Measurements from ENCODE around the gene CELF6.

CELF6 gene

DNA sequence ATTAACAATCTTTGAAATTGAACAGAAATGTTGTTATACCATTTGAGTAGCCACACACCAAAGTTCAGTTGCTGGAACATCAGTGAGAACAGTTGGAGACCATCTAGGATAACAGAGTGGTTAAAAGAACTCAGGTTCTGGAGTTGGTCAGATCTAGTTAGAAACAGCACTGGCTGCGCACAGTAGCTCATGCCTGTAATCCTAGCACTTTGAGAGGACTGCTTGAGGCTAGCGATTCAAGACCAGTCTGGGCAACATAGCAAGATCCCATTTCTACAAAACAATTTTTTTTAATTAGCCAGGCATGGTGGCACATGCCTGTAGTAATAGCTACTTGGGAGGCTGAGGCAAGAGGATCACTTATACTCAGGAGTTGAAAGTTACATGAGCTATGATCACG, 81.4 kb downstream of the CELF6 start:
- H3K18ac ChIP-seq (ENCODE audit: low read depth in 1 of 2, low read length in 2 of 2) = no peak overlapping the region
- peak overlapping the region; percentile 59 for H2BK5ac ChIP-seq (ENCODE audit: low read depth, low read length, poor library complexity, severe bottlenecking)
- H3K36me3 ChIP-seq (ENCODE audit: control insufficient read depth in 1 of 2, insufficient read depth in 2 of 2, low read depth in 1 of 2, low read length in 2 of 2) = peaks cover 16 to 41% of the 10 kb centered on the region in 2 experiments
- H2BK120ac ChIP-seq (ENCODE audit: low read depth, low read length) = no peak overlapping the region
- H3K4me2 ChIP-seq (ENCODE audit: low read length, poor library complexity, severe bottlenecking) = no peak overlapping the region
- H4K8ac ChIP-seq (ENCODE audit: low read length) = no peak overlapping the region
- 90% methylated on average over 2 of the region's 3 CpGs for WGBS
- no peak for DNase-seq
- H2BK15ac ChIP-seq (ENCODE audit: low read depth, poor library complexity, severe bottlenecking) = no peak overlapping the region
- H2BK12ac ChIP-seq (ENCODE audit: low read length in 2 of 2) = peak overlapping the region; percentile 79 to 85
- peak overlapping the region; percentile 93 for H3K9ac ChIP-seq (ENCODE audit: low read length)
- H3K27me3 ChIP-seq (ENCODE audit: control insufficient read depth in 1 of 2, insufficient read depth in 1 of 2, low read length in 2 of 2) = no peaks in the 10 kb centered on the region
- no peak overlapping the region for H3K14ac ChIP-seq (ENCODE audit: low read length in 2 of 2)
- H4K91ac ChIP-seq (ENCODE audit: low read length) = no peak overlapping the region
- peaks cover 12% of the 10 kb centered on the region for H3K4me1 ChIP-seq (ENCODE audit: control insufficient read depth, insufficient read depth, low read depth, low read length)
- H3K23ac ChIP-seq (ENCODE audit: low read length in 2 of 2) = no peak overlapping the region
- H3K79me1 ChIP-seq (replicated peaks; ENCODE audit: low read length, poor library complexity, severe bottlenecking) = peaks cover 15% of the 10 kb centered on the region
- no peak overlapping the region for H2AFZ ChIP-seq (ENCODE audit: low read depth, low read length)
- H3K4me3 ChIP-seq (ENCODE audit: insufficient read depth in 1 of 2, low read depth in 1 of 2, low read length in 2 of 2) = no peak overlapping the region
- peak overlapping the region; percentile 89 for H2AK5ac ChIP-seq (ENCODE audit: low read length, severe bottlenecking)
- H3K4ac ChIP-seq (ENCODE audit: low read depth in 1 of 2, low read length in 2 of 2) = peak overlapping the region in 1 of 2 experiments; percentile 52
- H3K27ac ChIP-seq (ENCODE audit: low read length, poor library complexity, severe bottlenecking) = peak overlapping the region; percentile 17
- H3K9me3 ChIP-seq (ENCODE audit: control insufficient read depth, low read length) = no peaks in the 10 kb centered on the region

DNA sequence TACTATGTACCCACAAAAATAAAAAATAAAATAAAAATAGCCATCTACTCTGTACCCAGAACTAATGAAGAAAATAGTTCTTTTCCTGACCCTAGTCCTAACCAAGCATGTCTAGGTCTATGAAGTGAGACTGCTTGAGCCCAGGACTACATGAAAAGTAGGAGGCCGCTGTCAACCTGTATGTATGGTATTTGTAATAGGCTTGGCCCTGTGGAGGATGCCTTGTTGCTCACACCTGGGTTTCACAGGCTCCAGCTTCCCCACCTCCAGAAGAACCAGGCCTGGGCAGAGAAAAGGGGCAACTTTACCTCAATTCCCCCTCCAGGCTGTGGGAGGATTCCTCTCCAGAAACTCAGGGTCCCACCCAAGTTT, 82.1 kb downstream of the CELF6 start:
- WGBS = 88% methylated on average over 1 of the region's 1 CpG
- peaks cover 13% of the 10 kb centered on the region for H3K4me1 ChIP-seq (ENCODE audit: control insufficient read depth, insufficient read depth, low read depth, low read length)
- H2BK120ac ChIP-seq (ENCODE audit: low read depth, low read length) = peak overlapping the region; percentile 86

DNA sequence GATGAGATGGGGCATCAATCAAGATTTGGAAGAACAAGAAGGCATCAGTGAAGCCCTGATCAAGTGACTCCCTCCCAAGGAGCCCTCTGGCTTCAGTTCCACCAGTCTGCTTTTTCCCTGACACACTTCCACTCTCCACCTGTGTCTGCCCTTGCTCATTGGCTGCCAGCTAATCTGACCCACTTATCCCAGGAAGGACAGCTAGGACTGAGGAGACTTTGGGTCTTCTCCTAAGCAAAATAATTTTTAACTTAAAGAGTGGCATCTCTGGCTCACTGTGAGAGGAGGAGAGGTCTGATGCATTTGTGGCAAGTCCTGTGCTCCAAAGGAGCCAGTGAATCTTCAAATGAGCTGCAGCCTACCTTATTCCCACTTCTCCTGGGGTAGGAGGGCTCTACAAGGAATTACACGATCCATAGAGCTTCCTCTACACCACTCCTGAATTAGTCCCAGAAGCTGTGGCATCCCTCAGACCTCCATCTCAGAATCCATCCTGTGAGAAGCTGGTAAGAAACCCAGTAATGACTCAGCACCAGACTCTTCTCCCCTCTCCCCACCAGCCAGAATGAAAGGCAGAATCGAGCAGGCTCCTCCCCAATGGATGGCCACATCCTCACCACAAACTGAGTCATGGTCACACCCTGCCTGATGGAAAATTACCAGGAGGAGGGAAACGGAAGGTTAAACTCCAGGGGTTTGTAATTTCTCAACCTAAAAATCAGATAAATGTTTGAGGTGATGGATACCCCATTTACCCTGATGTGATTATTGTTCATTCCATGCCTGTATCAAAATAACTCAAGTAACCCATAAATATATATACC, 82.7 kb downstream of the CELF6 start:
- 0% methylated on average over 2 of the region's 3 CpGs for WGBS
- no peak overlapping the region for H2AFZ ChIP-seq (ENCODE audit: low read depth, low read length)

More for the DNA sequence above, 82.1 kb downstream of the CELF6 start:
- Histone ChIP-seq H3K27me3 (ENCODE audit: control insufficient read depth in 1 of 2, insufficient read depth in 1 of 2, low read length in 2 of 2) (no peaks in the 10 kb centered on the region), H3K27ac (ENCODE audit: low read length, poor library complexity, severe bottlenecking) (peak overlapping the region; percentile 85), H3K4me3 (ENCODE audit: insufficient read depth in 1 of 2, low read depth in 1 of 2, low read length in 2 of 2) (no peak overlapping the region), H3K36me3 (ENCODE audit: control insufficient read depth in 1 of 2, insufficient read depth in 2 of 2, low read depth in 1 of 2, low read length in 2 of 2) (peaks cover 13 to 34% of the 10 kb centered on the region in 2 experiments), H3K79me1 (replicated peaks; ENCODE audit: low read length, poor library complexity, severe bottlenecking) (peaks cover 15% of the 10 kb centered on the region), H3K14ac (ENCODE audit: low read length in 2 of 2) (peak overlapping the region in 1 of 2 experiments; percentile 26), H3K18ac (ENCODE audit: low read depth in 1 of 2, low read length in 2 of 2) (peak overlapping the region; percentile 40 to 89), H3K9ac (ENCODE audit: low read length) (peak overlapping the region; percentile 93), H2AK5ac (ENCODE audit: low read length, severe bottlenecking) (peak overlapping the region; percentile 54), H3K9me3 (ENCODE audit: control insufficient read depth, low read length) (no peaks in the 10 kb centered on the region), H4K8ac (ENCODE audit: low read length) (peak overlapping the region; percentile 24), H3K4me2 (ENCODE audit: low read length, poor library complexity, severe bottlenecking) (no peak overlapping the region), H2BK12ac (ENCODE audit: low read length in 2 of 2) (peak overlapping the region; percentile 29 to 92), H3K23ac (ENCODE audit: low read length in 2 of 2) (no peak overlapping the region), H3K4ac (ENCODE audit: low read depth in 1 of 2, low read length in 2 of 2) (peak overlapping the region in 1 of 2 experiments; percentile 96), H2BK15ac (ENCODE audit: low read depth, poor library complexity, severe bottlenecking) (peak overlapping the region; percentile 1), H4K91ac (ENCODE audit: low read length) (peak overlapping the region; percentile 62), H2BK5ac (ENCODE audit: low read depth, low read length, poor library complexity, severe bottlenecking) (peak overlapping the region; percentile 9), H2AFZ (ENCODE audit: low read depth, low read length) (no peak overlapping the region)
- no peak for DNase-seq

DNA sequence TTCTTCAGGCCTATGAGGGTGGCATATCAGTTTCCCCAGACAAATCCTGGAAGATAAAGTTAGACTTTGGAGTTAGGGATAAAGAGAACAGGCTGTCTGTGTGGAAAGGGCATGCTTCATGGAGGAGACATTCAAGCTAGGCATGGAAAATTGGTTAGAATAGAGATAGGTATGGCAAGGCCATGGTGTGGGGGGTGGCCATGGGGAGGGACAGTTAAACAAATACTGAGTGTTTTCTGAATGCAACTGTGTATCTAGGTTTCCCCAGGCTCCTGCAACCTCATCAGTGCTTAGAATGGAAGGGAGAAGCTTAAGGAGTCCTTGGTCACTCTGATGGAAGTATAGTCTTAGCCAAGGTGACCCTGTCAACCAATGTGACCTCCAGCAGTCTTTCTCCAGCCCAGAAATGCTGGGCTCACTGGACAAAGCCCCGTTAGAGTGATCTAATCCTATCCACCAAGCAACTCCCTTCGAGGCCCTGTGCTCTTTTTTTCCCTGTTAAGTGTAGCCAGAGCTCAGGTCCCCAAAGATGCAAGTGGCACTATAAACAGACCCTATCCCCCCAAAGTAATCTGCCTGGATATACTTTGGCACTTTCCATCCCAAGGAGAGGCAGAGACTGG, 83.5 kb downstream of the CELF6 start:
- peak overlapping the region; percentile 94 for H2BK15ac ChIP-seq (ENCODE audit: low read depth, poor library complexity, severe bottlenecking)
- peak overlapping the region; percentile 97 for H4K91ac ChIP-seq (ENCODE audit: low read length)
- no peak overlapping the region for H2AFZ ChIP-seq (ENCODE audit: low read depth, low read length)
- peak overlapping the region in 1 of 2 experiments; percentile 82 for H3K4me3 ChIP-seq (ENCODE audit: insufficient read depth in 1 of 2, low read depth in 1 of 2, low read length in 2 of 2)
- peak overlapping the region; percentile 55 for H3K4me2 ChIP-seq (ENCODE audit: low read length, poor library complexity, severe bottlenecking)
- peak overlapping the region; percentile 8 for H2BK5ac ChIP-seq (ENCODE audit: low read depth, low read length, poor library complexity, severe bottlenecking)
- DNase-seq = no peak
- H3K79me1 ChIP-seq (replicated peaks; ENCODE audit: low read length, poor library complexity, severe bottlenecking) = peaks cover 11% of the 10 kb centered on the region
- peak overlapping the region; percentile 75 to 96 for H3K23ac ChIP-seq (ENCODE audit: low read length in 2 of 2)
- no peaks in the 10 kb centered on the region for H3K9me3 ChIP-seq (ENCODE audit: control insufficient read depth, low read length)
- H3K4me1 ChIP-seq (ENCODE audit: control insufficient read depth, insufficient read depth, low read depth, low read length) = peaks cover 17% of the 10 kb centered on the region
- peak overlapping the region; percentile 94 to 97 for H3K18ac ChIP-seq (ENCODE audit: low read depth in 1 of 2, low read length in 2 of 2)
- 69% methylated on average over 2 of the region's 2 CpGs for whole genome bisulfite sequencing
- peak overlapping the region; percentile 95 for H2BK120ac ChIP-seq (ENCODE audit: low read depth, low read length)
- peak overlapping the region; percentile 98 for H2AK5ac ChIP-seq (ENCODE audit: low read length, severe bottlenecking)
- peaks cover 6 to 20% of the 10 kb centered on the region in 2 experiments for H3K36me3 ChIP-seq (ENCODE audit: control insufficient read depth in 1 of 2, insufficient read depth in 2 of 2, low read depth in 1 of 2, low read length in 2 of 2)
- H3K14ac ChIP-seq (ENCODE audit: low read length in 2 of 2) = peak overlapping the region in 1 of 2 experiments; percentile 87
- H2BK12ac ChIP-seq (ENCODE audit: low read length in 2 of 2) = peak overlapping the region; percentile 82 to 97
- peak overlapping the region; percentile 94 to 97 for H3K4ac ChIP-seq (ENCODE audit: low read depth in 1 of 2, low read length in 2 of 2)
- H3K27ac ChIP-seq (ENCODE audit: low read length, poor library complexity, severe bottlenecking) = peak overlapping the region; percentile 100
- H4K8ac ChIP-seq (ENCODE audit: low read length) = peak overlapping the region; percentile 47
- no peaks in the 10 kb centered on the region for H3K27me3 ChIP-seq (ENCODE audit: control insufficient read depth in 1 of 2, insufficient read depth in 1 of 2, low read length in 2 of 2)
- peak overlapping the region; percentile 93 for H3K9ac ChIP-seq (ENCODE audit: low read length)

More for the DNA sequence above, 82.7 kb downstream of the CELF6 start:
- H3K9ac ChIP-seq (ENCODE audit: low read length) = peak overlapping the region; percentile 93
- H4K91ac ChIP-seq (ENCODE audit: low read length) = peak overlapping the region; percentile 97
- H3K4me2 ChIP-seq (ENCODE audit: low read length, poor library complexity, severe bottlenecking) = peak overlapping the region; percentile 55
- peak overlapping the region; percentile 92 to 96 for H3K23ac ChIP-seq (ENCODE audit: low read length in 2 of 2)
- H3K27ac ChIP-seq (ENCODE audit: low read length, poor library complexity, severe bottlenecking) = peak overlapping the region; percentile 100
- H3K27me3 ChIP-seq (ENCODE audit: control insufficient read depth in 1 of 2, insufficient read depth in 1 of 2, low read length in 2 of 2) = no peaks in the 10 kb centered on the region
- H4K8ac ChIP-seq (ENCODE audit: low read length) = peak overlapping the region; percentile 47
- H3K4me3 ChIP-seq (ENCODE audit: insufficient read depth in 1 of 2, low read depth in 1 of 2, low read length in 2 of 2) = peak overlapping the region in 1 of 2 experiments; percentile 82
- no peaks in the 10 kb centered on the region for H3K9me3 ChIP-seq (ENCODE audit: control insufficient read depth, low read length)
- peak overlapping the region; percentile 98 for H2AK5ac ChIP-seq (ENCODE audit: low read length, severe bottlenecking)
- H2BK5ac ChIP-seq (ENCODE audit: low read depth, low read length, poor library complexity, severe bottlenecking) = peak overlapping the region; percentile 97
- H2BK120ac ChIP-seq (ENCODE audit: low read depth, low read length) = peak overlapping the region; percentile 95
- peak overlapping the region; percentile 82 to 97 for H2BK12ac ChIP-seq (ENCODE audit: low read length in 2 of 2)
- peak; percentile 99 for DNase-seq
- no peak overlapping the region for H2BK15ac ChIP-seq (ENCODE audit: low read depth, poor library complexity, severe bottlenecking)
- peaks cover 17% of the 10 kb centered on the region for H3K4me1 ChIP-seq (ENCODE audit: control insufficient read depth, insufficient read depth, low read depth, low read length)
- peak overlapping the region; percentile 94 to 97 for H3K4ac ChIP-seq (ENCODE audit: low read depth in 1 of 2, low read length in 2 of 2)
- peak overlapping the region; percentile 94 to 97 for H3K18ac ChIP-seq (ENCODE audit: low read depth in 1 of 2, low read length in 2 of 2)
- H3K79me1 ChIP-seq (replicated peaks; ENCODE audit: low read length, poor library complexity, severe bottlenecking) = peaks cover 11% of the 10 kb centered on the region
- peaks cover 13 to 28% of the 10 kb centered on the region in 2 experiments for H3K36me3 ChIP-seq (ENCODE audit: control insufficient read depth in 1 of 2, insufficient read depth in 2 of 2, low read depth in 1 of 2, low read length in 2 of 2)
- peak overlapping the region in 1 of 2 experiments; percentile 87 for H3K14ac ChIP-seq (ENCODE audit: low read length in 2 of 2)

All from mesenchymal stem cell (in vitro differentiated cells and primary cell).